Neuron (in vitro differentiated cells): ENCODE measurements around the gene PAPSS1.
"Not testable (repeated sequence)": the region's sequence is repeated elsewhere in the genome, so short reads cannot be mapped to it uniquely, and the experiment has no call there.

Experiments used
- H2AFZ ChIP-seq: one replicate; pipeline ENCODE4 v1.6.1; 2013; ENCODE audit warnings: low read depth, mild to moderate bottlenecking, inconsistent platforms, low read length, moderate library complexity
- H3K27me3 ChIP-seq: one replicate; pipeline ENCODE4 v1.6.1; 2013; ENCODE audit warnings: low read length; ENCODE audit not compliant: insufficient read depth
- H3K36me3 ChIP-seq: one replicate; pipeline ENCODE4 v1.6.1; 2013; ENCODE audit warnings: low read length; ENCODE audit not compliant: insufficient read depth
- H3K4me1 ChIP-seq: one replicate; pipeline ENCODE4 v1.6.1; 2013; ENCODE audit warnings: low read length; ENCODE audit not compliant: insufficient read depth
- H3K4me3 ChIP-seq: 2 replicates; pipeline ENCODE4 v1.5.1; 2013; ENCODE audit warnings: mild to moderate bottlenecking, low read length, moderate library complexity
- H3K9me3 ChIP-seq: one replicate; pipeline ENCODE4 v1.6.1; 2013; ENCODE audit warnings: low read length

Gene PAPSS1

GRCh38 chr4:107719207-107719921 is 670 bp downstream of the PAPSS1 start:
- peak overlapping the region; percentile 89 for H3K4me3 ChIP-seq
- peak overlapping the region; percentile 91 for H2AFZ ChIP-seq
- H3K9me3 ChIP-seq, result no peaks in the 10 kb centered on the region
- H3K27me3 ChIP-seq, result peaks cover 9% of the 10 kb centered on the region
- H3K4me1 ChIP-seq, result peaks cover 19% of the 10 kb centered on the region
- H3K36me3 ChIP-seq, result peaks cover 4% of the 10 kb centered on the region

- peak overlapping the region; percentile 89 for H3K4me3 ChIP-seq
- peaks cover 9% of the 10 kb centered on the region for H3K27me3 ChIP-seq
- H2AFZ ChIP-seq, result peak overlapping the region; percentile 91
- H3K36me3 ChIP-seq, result peaks cover 8% of the 10 kb centered on the region
- peaks cover 19% of the 10 kb centered on the region for H3K4me1 ChIP-seq
- no peaks in the 10 kb centered on the region for H3K9me3 ChIP-seq
Measured at GRCh38 chr4:107718351-107718965, 1.6 kb downstream of the PAPSS1 start.

- H3K27me3 ChIP-seq, result no peaks in the 10 kb centered on the region
- peaks cover 10% of the 10 kb centered on the region for H3K36me3 ChIP-seq
- H3K4me3 ChIP-seq, result no peak overlapping the region
- no peak overlapping the region for H2AFZ ChIP-seq
- H3K4me1 ChIP-seq, result peaks cover 11% of the 10 kb centered on the region
- no peaks in the 10 kb centered on the region for H3K9me3 ChIP-seq
Measured at GRCh38 chr4:107714256-107714655, 5.8 kb downstream of the PAPSS1 start.

- no peak overlapping the region for H3K4me3 ChIP-seq
- H3K9me3 ChIP-seq, result peaks cover 3% of the 10 kb centered on the region
- peaks cover 10% of the 10 kb centered on the region for H3K36me3 ChIP-seq
- H2AFZ ChIP-seq, result no peak overlapping the region
- no peaks in the 10 kb centered on the region for H3K27me3 ChIP-seq
- no peaks in the 10 kb centered on the region for H3K4me1 ChIP-seq
Measured at GRCh38 chr4:107712236-107712635, 7.8 kb downstream of the PAPSS1 start.

- Histone ChIP-seq H3K4me1 (no peaks in the 10 kb centered on the region), H3K4me3 (no peak overlapping the region), H2AFZ (no peak overlapping the region), H3K27me3 (no peaks in the 10 kb centered on the region), H3K9me3 (peaks cover 7% of the 10 kb centered on the region), H3K36me3 (peaks cover 10% of the 10 kb centered on the region)
Measured at GRCh38 chr4:107711831-107712230, 8.2 kb downstream of the PAPSS1 start.

GRCh38 chr4:107710493-107711459 is 9.3 kb downstream of the PAPSS1 start:
- Histone ChIP-seq H2AFZ (no peak overlapping the region), H3K36me3 (peaks cover 10% of the 10 kb centered on the region), H3K4me3 (no peak overlapping the region), H3K27me3 (no peaks in the 10 kb centered on the region), H3K9me3 (peaks cover 11% of the 10 kb centered on the region), H3K4me1 (no peaks in the 10 kb centered on the region)

- no peak overlapping the region for H2AFZ ChIP-seq
- H3K27me3 ChIP-seq, result no peaks in the 10 kb centered on the region
- no peak overlapping the region for H3K4me3 ChIP-seq
- no peaks in the 10 kb centered on the region for H3K4me1 ChIP-seq
- H3K9me3 ChIP-seq, result peaks cover 14% of the 10 kb centered on the region
- peaks cover 6% of the 10 kb centered on the region for H3K36me3 ChIP-seq
Measured at GRCh38 chr4:107709916-107710315, 10.1 kb downstream of the PAPSS1 start.

GRCh38 chr4:107708225-107708624 is 11.8 kb downstream of the PAPSS1 start:
- peaks cover 15% of the 10 kb centered on the region for H3K9me3 ChIP-seq
- H3K36me3 ChIP-seq, result peaks cover 2% of the 10 kb centered on the region
- no peak overlapping the region for H2AFZ ChIP-seq
- H3K4me1 ChIP-seq, result no peaks in the 10 kb centered on the region
- H3K27me3 ChIP-seq, result no peaks in the 10 kb centered on the region
- no peak overlapping the region for H3K4me3 ChIP-seq

- Histone ChIP-seq H3K4me3 (no peak overlapping the region), H3K36me3 (no peaks in the 10 kb centered on the region), H3K9me3 (peaks cover 15% of the 10 kb centered on the region), H2AFZ (no peak overlapping the region), H3K4me1 (no peaks in the 10 kb centered on the region), H3K27me3 (no peaks in the 10 kb centered on the region)
Measured at GRCh38 chr4:107705742-107706556, 14.1 kb downstream of the PAPSS1 start.

GRCh38 chr4:107701565-107701964 is 18.5 kb downstream of the PAPSS1 start:
- Histone ChIP-seq H3K27me3 (no peaks in the 10 kb centered on the region), H3K4me1 (no peaks in the 10 kb centered on the region), H3K9me3 (peaks cover 11% of the 10 kb centered on the region), H3K4me3 (no peak overlapping the region), H3K36me3 (peaks cover 21% of the 10 kb centered on the region), H2AFZ (no peak overlapping the region)

- no peaks in the 10 kb centered on the region for H3K4me1 ChIP-seq
Measured at GRCh38 chr4:107699466-107700206, 20.4 kb downstream of the PAPSS1 start.

GRCh38 chr4:107696187-107696586 is 23.8 kb downstream of the PAPSS1 start:
- H3K36me3 ChIP-seq, result peaks cover 35% of the 10 kb centered on the region
- H2AFZ ChIP-seq, H3K27me3 ChIP-seq, H3K4me3 ChIP-seq, H3K4me1 ChIP-seq: not testable (repeated sequence)
- peaks cover 12% of the 10 kb centered on the region for H3K9me3 ChIP-seq

More at GRCh38 chr4:107699466-107700206, 20.4 kb downstream of the PAPSS1 start:
- peaks cover 21% of the 10 kb centered on the region for H3K36me3 ChIP-seq
- H3K9me3 ChIP-seq, result peaks cover 10% of the 10 kb centered on the region
- H2AFZ ChIP-seq, result no peak overlapping the region
- no peak overlapping the region for H3K4me3 ChIP-seq
- H3K27me3 ChIP-seq, result no peaks in the 10 kb centered on the region
